Measurements from ENCODE around the gene PLEKHG4B.
"Not testable (repeated sequence)": the region's sequence is repeated elsewhere in the genome, so short reads cannot be mapped to it uniquely, and the experiment has no call there.

The PLEKHG4B gene

GRCh38 chr5:187042-187431 is 95.1 kb downstream of the PLEKHG4B start:
- no peak for DNase-seq (ENCODE audit: low read depth in 2 of 2)

DNA sequence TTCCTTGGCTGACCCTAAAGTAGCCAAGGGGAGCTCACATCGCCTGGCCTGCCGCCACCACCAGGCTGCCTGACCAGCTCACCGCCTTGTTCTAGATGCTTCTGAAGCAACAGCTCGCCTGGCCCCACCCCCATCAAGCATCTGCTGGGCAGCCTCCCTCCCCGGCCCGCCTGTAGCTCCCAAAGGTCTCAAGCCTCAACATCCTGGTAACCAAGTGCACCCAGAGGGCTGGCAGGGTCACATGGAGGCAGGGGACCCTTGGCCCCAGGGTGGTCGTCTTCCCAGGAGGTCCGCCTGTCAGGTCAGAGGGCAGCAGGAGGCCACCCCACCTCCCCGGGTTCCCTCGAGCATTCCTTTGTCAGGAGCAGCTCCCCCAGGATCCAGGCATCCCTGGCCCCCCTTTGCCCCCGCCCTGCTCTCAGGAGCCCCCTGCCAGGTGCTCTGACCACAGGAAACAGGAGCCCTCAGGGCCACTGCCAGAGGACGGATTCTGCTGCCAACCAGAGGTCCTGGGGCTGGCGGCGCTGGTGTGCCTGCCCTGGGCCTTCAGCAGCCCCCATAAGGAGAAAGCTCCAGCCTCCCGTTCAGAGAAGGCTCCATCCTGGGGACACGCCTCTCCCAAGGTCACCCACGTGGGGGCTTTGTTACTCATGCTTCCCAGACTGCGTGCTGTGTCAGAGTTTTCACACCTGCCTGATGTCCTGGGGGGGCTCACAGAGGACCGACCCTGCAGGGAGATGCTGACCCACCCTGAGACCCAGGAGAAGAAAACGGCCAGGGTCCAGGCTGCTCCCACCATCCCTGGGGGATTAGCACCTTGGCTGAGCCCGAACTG is 95.9 kb downstream of the PLEKHG4B start:
- no peak for DNase-seq (ENCODE audit: low read depth in 2 of 2)

DNA sequence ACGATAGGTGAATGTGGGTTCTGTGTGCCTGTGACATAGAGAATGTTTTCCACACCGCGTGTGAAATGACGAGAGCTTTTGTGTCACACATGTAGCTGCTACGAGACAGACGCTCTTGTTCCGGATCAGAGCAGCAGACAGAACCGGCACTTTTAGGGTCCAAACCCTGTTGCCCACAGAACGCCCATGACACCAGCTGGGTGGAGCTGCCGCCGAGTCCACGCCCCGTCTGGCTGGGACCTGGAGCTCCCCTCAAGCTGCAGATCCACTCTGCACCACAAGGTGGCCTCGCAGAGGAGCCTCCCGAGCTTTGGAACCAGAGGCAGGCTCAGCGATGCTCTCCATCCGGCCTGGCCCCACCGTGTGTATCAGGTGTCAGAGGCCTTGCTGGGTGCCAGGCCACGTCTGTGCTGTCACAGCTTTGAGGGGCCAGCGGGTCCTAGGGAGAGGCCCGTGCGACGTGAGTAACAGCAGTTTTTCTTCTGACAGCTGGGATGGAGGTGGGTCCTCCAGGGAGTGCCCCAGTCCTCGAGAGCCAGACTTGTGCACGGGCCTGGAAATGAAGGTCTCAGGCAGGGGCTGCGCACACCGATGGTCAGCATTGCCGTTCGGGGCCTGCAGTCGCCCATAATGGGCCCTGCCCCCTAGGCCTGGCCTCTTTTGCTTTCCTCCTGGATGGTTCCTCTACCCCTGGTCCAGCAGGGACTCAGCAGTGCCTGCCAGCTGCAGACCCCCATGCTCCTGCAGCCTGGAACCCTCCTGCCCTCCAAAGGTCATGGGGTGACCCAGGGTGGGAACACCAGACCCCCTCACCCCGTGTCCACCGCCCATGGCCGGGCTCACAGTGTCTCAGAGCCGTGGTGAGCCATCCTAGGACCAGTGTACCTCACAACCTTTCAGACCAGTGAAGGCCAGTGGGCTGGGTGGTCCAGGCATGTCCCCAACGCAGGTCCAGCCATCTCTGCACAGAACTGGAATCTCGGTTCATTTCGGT is 96.8 kb downstream of the PLEKHG4B start:
- DNase-seq (ENCODE audit: low read depth in 2 of 2): peak; percentile 74 to 85

GRCh38 chr5:189486-189885 is 97.5 kb downstream of the PLEKHG4B start:
- DNase-seq (ENCODE audit: low read depth in 2 of 2): no peak

DNA sequence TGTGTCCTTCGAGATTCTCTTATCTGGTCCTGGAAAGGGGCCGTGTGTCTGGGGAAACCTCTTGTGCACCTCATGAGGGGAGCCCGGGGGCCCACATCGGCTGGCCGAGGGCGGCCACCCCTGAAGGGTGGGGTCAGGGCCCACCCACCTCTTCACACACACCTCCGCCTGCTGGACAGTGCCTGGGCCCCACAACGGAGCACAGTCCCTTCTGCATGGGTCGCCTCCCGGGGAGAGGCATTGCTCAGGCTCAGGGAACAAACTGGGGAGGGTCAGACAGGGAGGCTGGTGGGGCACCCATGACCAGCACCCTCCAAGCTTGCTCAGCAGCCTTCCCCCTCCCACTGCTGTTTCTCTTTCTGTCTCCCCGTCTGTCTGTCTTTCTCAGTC is 98.0 kb downstream of the PLEKHG4B start:
- DNase-seq (ENCODE audit: low read depth in 2 of 2): no peak

DNA sequence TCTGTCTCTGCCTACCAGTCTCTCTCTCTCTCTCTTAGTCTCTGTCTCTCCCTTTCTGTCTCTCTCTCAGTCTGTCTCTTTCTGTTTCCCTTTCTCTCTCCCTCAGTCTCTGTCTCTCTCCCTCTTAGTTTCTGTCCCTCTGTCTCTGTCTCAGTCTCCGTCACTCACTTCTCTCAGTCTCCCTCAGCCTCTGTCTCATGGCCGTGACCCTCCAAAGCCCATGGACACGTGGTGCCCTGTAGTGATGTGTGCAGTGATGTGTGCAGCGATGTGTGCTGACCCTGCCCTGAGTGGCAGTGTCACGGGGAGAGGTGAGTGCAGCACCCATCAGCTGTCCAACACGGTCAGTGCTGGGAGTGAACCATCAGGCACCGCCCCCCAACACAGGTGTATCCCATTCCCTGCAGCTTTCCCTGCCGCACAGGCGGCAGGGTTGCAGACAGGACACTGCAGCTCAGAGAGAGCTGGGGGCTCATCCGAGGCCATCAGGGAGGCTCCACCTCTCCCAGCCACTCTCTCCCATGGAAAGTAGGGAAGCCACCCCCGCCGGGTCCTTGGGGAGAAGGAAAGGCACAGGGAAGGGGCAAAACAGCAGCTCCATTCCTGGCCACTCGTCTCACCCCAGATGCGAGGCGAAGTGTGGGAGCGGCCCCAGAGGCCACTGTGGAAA is 98.5 kb downstream of the PLEKHG4B start:
- no peak for DNase-seq (ENCODE audit: low read depth in 2 of 2)

DNA sequence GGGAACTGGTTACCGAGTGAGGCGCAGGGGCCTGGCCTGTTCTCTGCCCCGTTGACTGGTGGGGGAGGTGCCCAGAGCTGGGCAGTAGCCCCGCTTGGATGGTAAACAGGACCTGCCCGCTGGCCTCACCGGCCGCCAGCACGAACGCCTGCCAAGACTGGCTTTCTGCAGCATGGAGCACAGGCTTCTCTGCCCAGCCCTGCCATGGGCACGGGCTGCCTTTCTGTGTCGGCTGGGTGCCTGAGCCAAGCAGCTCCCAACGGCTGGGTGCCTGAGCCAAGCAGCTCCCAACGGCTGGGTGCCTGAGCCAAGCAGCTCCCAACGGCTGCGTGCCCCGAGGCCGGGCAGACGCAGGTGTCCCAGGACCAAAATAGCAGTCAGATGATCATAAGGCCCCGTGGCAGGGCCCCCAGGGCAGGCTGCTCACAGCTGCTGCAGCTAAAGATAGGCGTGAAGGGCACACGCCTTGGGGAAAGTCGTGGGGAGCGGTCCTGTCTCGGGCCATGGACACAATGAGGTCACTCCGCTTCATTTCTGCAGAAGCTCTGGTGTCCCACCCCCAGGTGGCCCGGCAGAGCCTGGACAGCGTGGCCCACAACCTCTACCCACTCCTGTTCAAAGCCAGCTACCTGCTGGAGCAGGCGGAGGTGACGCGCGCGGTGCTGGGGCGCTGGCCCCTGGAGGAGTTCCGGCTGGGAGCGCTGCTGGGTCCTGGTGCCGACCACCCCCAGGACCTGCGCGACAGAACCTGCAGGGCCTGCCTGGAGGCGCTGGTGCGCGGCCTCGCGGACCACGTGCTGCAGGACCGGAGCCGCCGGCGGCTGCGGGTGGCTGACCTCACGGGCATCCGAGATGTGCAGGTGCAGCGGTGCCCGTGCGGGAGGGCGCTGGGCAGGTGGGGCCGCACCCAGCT is 99.3 kb downstream of the PLEKHG4B start, which contains the start of gene LRRC14B:
Gene LRRC14B (plus strand): TSS at position 460 of the 913 bp plus-strand sequence. CDS start 44 bp downstream, at position 504.
- no peak for DNase-seq (ENCODE audit: low read depth in 2 of 2)

DNA sequence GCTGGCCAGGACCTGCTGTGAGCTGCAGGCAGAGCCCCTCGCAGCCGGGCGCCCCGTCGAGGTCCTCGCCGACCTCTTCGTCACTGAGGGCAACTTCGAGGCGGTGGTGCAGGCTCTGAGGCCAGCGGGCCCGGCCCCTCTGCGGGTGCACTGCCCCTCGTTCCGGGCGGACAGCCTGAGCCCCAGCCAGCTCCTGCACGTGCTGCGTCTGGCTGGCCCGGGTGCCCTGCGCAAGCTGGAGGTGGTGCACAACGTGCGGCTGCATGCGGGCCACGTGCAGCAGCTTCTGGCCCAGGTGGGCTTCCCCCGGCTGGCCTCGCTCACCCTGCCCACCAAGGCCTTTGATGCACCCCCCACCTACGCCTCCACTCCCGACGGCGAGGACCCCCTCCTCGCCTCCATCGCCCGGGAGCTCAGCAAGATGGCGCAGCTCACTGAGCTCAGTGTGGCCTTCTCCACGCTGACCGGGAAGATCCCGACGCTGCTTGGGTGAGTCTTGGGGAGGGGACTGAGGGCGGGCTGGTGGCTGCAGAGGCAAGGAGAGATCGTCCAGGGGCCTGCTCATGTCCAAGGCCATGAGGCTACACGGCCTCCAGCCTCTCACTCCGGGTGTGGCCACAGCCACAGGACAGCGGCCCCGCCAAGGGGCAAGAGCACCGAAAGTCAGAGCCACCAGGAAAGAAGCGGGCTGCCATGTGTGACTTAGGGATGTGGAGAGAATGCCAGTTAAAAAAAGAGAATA is 100.2 kb downstream of the PLEKHG4B start:
- DNase-seq (ENCODE audit: low read depth in 2 of 2): no peak

GRCh38 chr5:192691-192969 is 100.7 kb downstream of the PLEKHG4B start:
- DNase-seq (ENCODE audit: low read depth in 2 of 2): no peak

DNA sequence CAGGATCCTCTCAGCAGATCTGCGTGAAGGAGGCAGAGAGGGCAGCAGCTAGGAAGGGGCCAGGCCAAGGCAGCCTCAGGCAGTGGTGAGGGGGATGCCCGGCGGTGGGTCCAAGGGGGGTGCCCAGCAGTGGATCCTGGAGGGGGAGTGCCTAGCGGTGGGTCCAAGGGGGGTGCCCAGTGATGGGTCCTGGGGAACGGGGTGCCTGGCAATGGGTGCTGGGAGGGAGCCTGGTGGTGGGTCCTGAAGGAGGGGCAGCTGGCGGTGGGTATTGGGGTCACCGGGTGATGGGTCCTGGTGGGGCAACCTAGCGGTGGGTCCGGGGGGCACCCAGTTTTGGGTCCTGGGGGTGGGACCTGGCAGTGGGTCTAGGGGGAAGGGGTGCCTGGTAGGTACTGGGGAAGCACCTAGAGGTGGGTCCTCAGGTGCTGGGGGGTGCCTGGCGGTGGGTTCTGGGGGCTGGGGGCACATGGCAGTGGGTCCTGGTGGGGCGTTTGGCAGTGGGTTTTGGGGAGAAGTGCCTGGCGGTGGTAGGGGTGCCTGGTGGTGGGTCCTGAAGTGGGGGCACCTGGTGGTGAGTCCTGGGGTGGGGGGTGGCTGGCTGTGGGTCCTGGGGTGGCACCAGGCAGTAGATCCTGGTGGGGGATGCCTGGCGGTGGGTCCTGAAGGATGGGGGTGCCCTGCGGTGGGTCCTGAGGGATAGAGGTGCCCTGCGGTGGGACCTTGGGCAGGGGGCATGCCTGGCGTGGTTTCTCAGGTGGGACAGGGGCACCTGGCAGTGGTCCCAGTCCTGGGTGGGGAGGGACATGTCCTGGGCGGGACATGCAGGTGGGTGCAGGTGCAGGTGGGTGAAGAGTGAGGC is 101.2 kb downstream of the PLEKHG4B start:
- DNase-seq (ENCODE audit: low read depth in 2 of 2): no peak

DNA sequence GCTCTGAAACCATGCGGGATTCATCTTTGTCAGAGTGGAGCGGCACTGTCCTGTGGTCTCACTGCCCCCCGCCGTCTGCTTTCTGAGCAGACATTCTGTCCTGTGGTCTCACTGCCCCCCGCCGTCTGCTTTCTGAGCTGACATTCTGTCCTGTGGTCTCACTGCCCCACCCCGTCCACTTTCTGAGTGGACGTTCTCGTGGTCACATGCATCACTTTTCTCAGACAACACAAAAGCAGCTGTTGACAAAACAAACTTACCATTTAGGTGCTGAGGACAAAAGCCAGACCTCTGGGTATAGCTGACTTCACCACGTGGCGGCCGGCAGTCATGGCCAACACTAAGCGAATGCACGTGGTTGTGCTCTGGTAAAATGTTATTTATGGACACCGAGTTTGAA is 102.1 kb downstream of the PLEKHG4B start:
- no peak for DNase-seq (ENCODE audit: low read depth in 2 of 2)

GRCh38 chr5:194603-195209 is 102.7 kb downstream of the PLEKHG4B start:
- no peak for DNase-seq (ENCODE audit: low read depth in 2 of 2)

- DNase-seq (ENCODE audit: low read depth in 2 of 2): no peak
Measured at GRCh38 chr5:195401-196160, 103.6 kb downstream of the PLEKHG4B start.

- no peak for DNase-seq (ENCODE audit: low read depth in 2 of 2)
Measured at GRCh38 chr5:196350-196749, 104.4 kb downstream of the PLEKHG4B start.

- not testable (repeated sequence) for DNase-seq (ENCODE audit: low read depth in 2 of 2)
Measured at GRCh38 chr5:197031-197430, 105.1 kb downstream of the PLEKHG4B start.

DNA sequence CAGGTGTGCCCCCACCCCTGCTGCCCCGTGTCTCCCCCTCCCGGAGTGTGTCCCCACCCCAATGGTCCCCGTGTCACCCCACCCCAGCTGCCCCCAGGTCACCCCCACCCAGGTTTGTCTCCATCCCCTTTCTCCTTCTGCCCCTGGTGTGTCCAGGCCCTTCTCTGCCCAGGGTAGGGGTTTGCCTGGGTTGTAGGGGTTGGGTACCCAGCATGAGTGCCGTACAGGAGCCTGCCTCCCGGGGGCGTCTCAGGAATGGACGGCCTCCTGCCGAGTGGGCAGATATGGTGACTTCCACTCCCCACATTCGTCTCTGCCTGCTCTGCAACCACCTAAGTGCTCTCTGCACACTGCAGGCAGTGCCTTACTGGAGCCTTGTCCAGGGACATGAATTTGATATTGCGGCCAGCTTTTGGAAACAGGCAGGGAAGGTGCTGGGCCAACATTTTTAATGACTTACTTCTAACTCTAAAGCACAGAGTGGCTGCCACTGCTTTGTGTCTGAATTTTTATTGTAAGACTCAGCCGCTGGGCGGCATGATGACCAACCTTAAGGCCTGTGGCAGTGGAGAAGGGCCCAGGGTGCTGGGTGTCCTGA is 106.0 kb downstream of the PLEKHG4B start:
- DNase-seq (ENCODE audit: low read depth in 2 of 2): no peak

DNA sequence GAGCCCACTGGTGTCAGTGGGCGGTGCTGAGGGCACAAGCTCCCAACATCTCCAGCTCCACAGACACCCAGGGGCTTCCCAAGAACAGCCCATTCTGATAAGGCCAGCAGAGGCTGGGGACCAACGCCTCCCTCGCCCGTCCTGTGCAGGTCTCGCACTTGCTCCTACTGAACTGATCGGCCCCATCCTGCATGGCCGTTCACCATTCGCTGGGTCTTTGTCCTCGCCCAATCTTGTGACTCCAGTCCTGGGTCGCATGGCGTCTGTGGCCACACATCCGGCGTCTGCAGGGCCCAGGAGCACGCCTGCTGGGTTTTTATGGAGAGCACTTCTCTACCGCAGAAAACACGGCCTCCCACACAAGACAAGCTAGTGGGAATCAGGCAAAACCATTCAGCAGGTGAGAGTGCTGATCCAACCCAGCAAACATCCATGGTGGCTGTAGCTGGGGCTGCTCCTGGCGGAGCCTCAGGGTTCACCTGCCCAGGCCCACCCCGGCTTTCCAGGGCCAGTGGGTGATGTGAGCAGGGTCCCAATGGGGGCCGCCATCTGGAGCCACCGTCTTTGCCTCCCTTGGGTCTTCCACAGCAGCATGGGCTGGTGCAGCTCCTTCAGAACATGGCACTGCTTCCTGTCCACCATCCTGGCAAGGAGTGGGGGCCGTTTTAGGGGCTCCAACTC is 106.7 kb downstream of the PLEKHG4B start:
- DNase-seq (ENCODE audit: low read depth in 2 of 2): no peak

All from stimulated activated CD8-positive, alpha-beta memory T cell treated with anti-CD3 and anti-CD28 coated beads, Interleukin-2, amount 100 ng/mL, for 48 hours (primary cell).